ENCODE data around the gene KCNA5.
A peak's percentile ranks its signal among the peaks of the same experiment; 100 is the strongest.

Gene KCNA5

GRCh38 chr12:5063149-5063548 is 19.5 kb downstream of the KCNA5 start:
- no peaks in the 10 kb centered on the region for H3K4me1 Mint-ChIP-seq
- H3K27me3 Mint-ChIP-seq, result peaks cover 5% of the 10 kb centered on the region

GRCh38 chr12:5064913-5065490 is 21.3 kb downstream of the KCNA5 start:
- no peak overlapping the region for H3K4me3 Mint-ChIP-seq
- no peaks in the 10 kb centered on the region for H3K9me3 Mint-ChIP-seq
- no peak overlapping the region for H3K27ac Mint-ChIP-seq
- no peaks in the 10 kb centered on the region for H3K4me1 Mint-ChIP-seq
- ATAC-seq (ENCODE audit: low read depth), result no peak
- peaks cover 6% of the 10 kb centered on the region for H3K27me3 Mint-ChIP-seq
- peaks cover under 1% of the 10 kb centered on the region for H3K36me3 Mint-ChIP-seq
- DNase-seq (ENCODE audit: low spot score in 2 of 2), result no peak

More at GRCh38 chr12:5063149-5063548, 19.5 kb downstream of the KCNA5 start:
- ATAC-seq (ENCODE audit: low read depth) (no peak), DNase-seq (ENCODE audit: low spot score in 2 of 2) (no peak)
- Mint-ChIP-seq H3K36me3 (peaks cover 2% of the 10 kb centered on the region), H3K4me3 (no peak overlapping the region), H3K9me3 (no peaks in the 10 kb centered on the region), H3K27ac (no peak overlapping the region)

- DNase-seq (ENCODE audit: low spot score in 2 of 2), result no peak
- H3K4me3 Mint-ChIP-seq, result no peak overlapping the region
- no peaks in the 10 kb centered on the region for H3K9me3 Mint-ChIP-seq
- no peak overlapping the region for H3K27ac Mint-ChIP-seq
- no peak for ATAC-seq (ENCODE audit: low read depth)
- H3K36me3 Mint-ChIP-seq, result no peaks in the 10 kb centered on the region
- H3K4me1 Mint-ChIP-seq, result no peaks in the 10 kb centered on the region
- peaks cover 2% of the 10 kb centered on the region for H3K27me3 Mint-ChIP-seq
Measured at GRCh38 chr12:5066251-5066650, 22.6 kb downstream of the KCNA5 start.

- no peak overlapping the region for H3K27ac Mint-ChIP-seq
Measured at GRCh38 chr12:5068126-5068525, 24.4 kb downstream of the KCNA5 start.

GRCh38 chr12:5068619-5069018 is 24.9 kb downstream of the KCNA5 start:
- peaks cover 5% of the 10 kb centered on the region for H3K27me3 Mint-ChIP-seq
- DNase-seq (ENCODE audit: low spot score in 2 of 2) (no peak), ATAC-seq (ENCODE audit: low read depth) (no peak)
- no peaks in the 10 kb centered on the region for H3K36me3 Mint-ChIP-seq
- H3K4me3 Mint-ChIP-seq, result no peak overlapping the region
- H3K9me3 Mint-ChIP-seq, result no peaks in the 10 kb centered on the region
- H3K27ac Mint-ChIP-seq, result no peak overlapping the region
- H3K4me1 Mint-ChIP-seq, result no peaks in the 10 kb centered on the region

More at GRCh38 chr12:5068126-5068525, 24.4 kb downstream of the KCNA5 start:
- Mint-ChIP-seq H3K4me3 (no peak overlapping the region), H3K27me3 (peaks cover 2% of the 10 kb centered on the region), H3K9me3 (no peaks in the 10 kb centered on the region), H3K36me3 (no peaks in the 10 kb centered on the region), H3K4me1 (no peaks in the 10 kb centered on the region)
- ATAC-seq (ENCODE audit: low read depth) (no peak), DNase-seq (ENCODE audit: low spot score in 2 of 2) (no peak)

GRCh38 chr12:5070090-5070489 is 26.4 kb downstream of the KCNA5 start:
- H3K27ac Mint-ChIP-seq, result no peak overlapping the region
- no peaks in the 10 kb centered on the region for H3K4me1 Mint-ChIP-seq
- no peaks in the 10 kb centered on the region for H3K36me3 Mint-ChIP-seq
- H3K27me3 Mint-ChIP-seq, result peaks cover 5% of the 10 kb centered on the region
- H3K4me3 Mint-ChIP-seq, result no peak overlapping the region
- DNase-seq (ENCODE audit: low spot score in 2 of 2), result no peak
- ATAC-seq (ENCODE audit: low read depth), result no peak
- H3K9me3 Mint-ChIP-seq, result no peaks in the 10 kb centered on the region

- Mint-ChIP-seq H3K27me3 (peaks cover 5% of the 10 kb centered on the region), H3K4me3 (no peak overlapping the region), H3K9me3 (no peaks in the 10 kb centered on the region), H3K36me3 (no peaks in the 10 kb centered on the region), H3K27ac (no peak overlapping the region), H3K4me1 (no peaks in the 10 kb centered on the region)
- DNase-seq (ENCODE audit: low spot score in 2 of 2), result no peak
- ATAC-seq (ENCODE audit: low read depth), result no peak
Measured at GRCh38 chr12:5071496-5071895, 27.8 kb downstream of the KCNA5 start.

GRCh38 chr12:5072311-5072710 is 28.6 kb downstream of the KCNA5 start:
- H3K27ac Mint-ChIP-seq, result no peak overlapping the region
- no peaks in the 10 kb centered on the region for H3K9me3 Mint-ChIP-seq
- DNase-seq (ENCODE audit: low spot score in 2 of 2) (no peak), ATAC-seq (ENCODE audit: low read depth) (no peak)
- H3K4me1 Mint-ChIP-seq, result no peaks in the 10 kb centered on the region
- no peaks in the 10 kb centered on the region for H3K36me3 Mint-ChIP-seq
- peaks cover 7% of the 10 kb centered on the region for H3K27me3 Mint-ChIP-seq
- no peak overlapping the region for H3K4me3 Mint-ChIP-seq

- Mint-ChIP-seq H3K27me3 (peaks cover 7% of the 10 kb centered on the region), H3K9me3 (no peaks in the 10 kb centered on the region), H3K36me3 (no peaks in the 10 kb centered on the region), H3K27ac (no peak overlapping the region), H3K4me1 (no peaks in the 10 kb centered on the region), H3K4me3 (no peak overlapping the region)
- ATAC-seq (ENCODE audit: low read depth) (no peak), DNase-seq (ENCODE audit: low spot score in 2 of 2) (no peak)
Measured at GRCh38 chr12:5073054-5073453, 29.4 kb downstream of the KCNA5 start.

GRCh38 chr12:5073853-5074252 is 30.2 kb downstream of the KCNA5 start:
- H3K36me3 Mint-ChIP-seq, result no peaks in the 10 kb centered on the region
- H3K4me1 Mint-ChIP-seq, result no peaks in the 10 kb centered on the region
- ATAC-seq (ENCODE audit: low read depth) (no peak), DNase-seq (ENCODE audit: low spot score in 2 of 2) (no peak)
- H3K27me3 Mint-ChIP-seq, result peaks cover 7% of the 10 kb centered on the region
- H3K9me3 Mint-ChIP-seq, result no peaks in the 10 kb centered on the region
- H3K4me3 Mint-ChIP-seq, result no peak overlapping the region
- no peak overlapping the region for H3K27ac Mint-ChIP-seq

- Mint-ChIP-seq H3K4me3 (no peak overlapping the region), H3K27ac (no peak overlapping the region), H3K9me3 (no peaks in the 10 kb centered on the region), H3K36me3 (no peaks in the 10 kb centered on the region), H3K4me1 (no peaks in the 10 kb centered on the region), H3K27me3 (peaks cover 6% of the 10 kb centered on the region)
- DNase-seq (ENCODE audit: low spot score in 2 of 2) (no peak), ATAC-seq (ENCODE audit: low read depth) (no peak)
Measured at GRCh38 chr12:5076761-5077160, 33.1 kb downstream of the KCNA5 start.

GRCh38 chr12:5078423-5078822 is 34.7 kb downstream of the KCNA5 start:
- no peaks in the 10 kb centered on the region for H3K4me1 Mint-ChIP-seq
- H3K9me3 Mint-ChIP-seq, result no peaks in the 10 kb centered on the region
- H3K36me3 Mint-ChIP-seq, result no peaks in the 10 kb centered on the region
- DNase-seq (ENCODE audit: low spot score in 2 of 2) (no peak), ATAC-seq (ENCODE audit: low read depth) (no peak)
- H3K27ac Mint-ChIP-seq, result no peak overlapping the region
- H3K4me3 Mint-ChIP-seq, result no peak overlapping the region
- peaks cover 5% of the 10 kb centered on the region for H3K27me3 Mint-ChIP-seq

GRCh38 chr12:5081016-5081415 is 37.3 kb downstream of the KCNA5 start:
- Mint-ChIP-seq H3K4me1 (no peaks in the 10 kb centered on the region), H3K36me3 (no peaks in the 10 kb centered on the region), H3K9me3 (no peaks in the 10 kb centered on the region), H3K27ac (no peak overlapping the region), H3K27me3 (peaks cover 3% of the 10 kb centered on the region), H3K4me3 (no peak overlapping the region)
- no peak for ATAC-seq (ENCODE audit: low read depth)
- no peak for DNase-seq (ENCODE audit: low spot score in 2 of 2)

- Mint-ChIP-seq H3K9me3 (no peaks in the 10 kb centered on the region), H3K27ac (no peak overlapping the region), H3K36me3 (no peaks in the 10 kb centered on the region), H3K4me1 (no peaks in the 10 kb centered on the region), H3K27me3 (peaks cover 1% of the 10 kb centered on the region), H3K4me3 (no peak overlapping the region)
- DNase-seq (ENCODE audit: low spot score in 2 of 2) (peak; percentile 55 to 57), ATAC-seq (ENCODE audit: low read depth) (peak; percentile 47)
Measured at GRCh38 chr12:5083955-5084849, 40.5 kb downstream of the KCNA5 start.

- no peaks in the 10 kb centered on the region for H3K4me1 Mint-ChIP-seq
- no peaks in the 10 kb centered on the region for H3K27me3 Mint-ChIP-seq
- no peak overlapping the region for H3K4me3 Mint-ChIP-seq
- H3K27ac Mint-ChIP-seq, result no peak overlapping the region
- no peak for ATAC-seq (ENCODE audit: low read depth)
- H3K9me3 Mint-ChIP-seq, result no peaks in the 10 kb centered on the region
- no peak for DNase-seq (ENCODE audit: low spot score in 2 of 2)
- no peaks in the 10 kb centered on the region for H3K36me3 Mint-ChIP-seq
Measured at GRCh38 chr12:5085896-5086295, 42.2 kb downstream of the KCNA5 start.

All from memory B cell (primary cell).